ENCODE measurements around the gene VASH2.

GRCh38 chr1:212941452-212941851 lies 8.9 kb upstream of the VASH2 start:
- no peak for TF ChIP-seq CTCF (IDR thresholded peaks at IDR 0.05)
- TF ChIP-seq EZH2 (IDR thresholded peaks at IDR 0.05; ENCODE audit: borderline replicate concordance, insufficient read depth, low read depth, low read length, poor library complexity, severe bottlenecking): no peak

Data from B cell (primary cell).